Measurements from ENCODE around the gene CDH4.

The CDH4 gene

GRCh38 chr20:61753987-61754956 lies 502.2 kb downstream of the CDH4 start:
- DNase-seq (ENCODE audit: low read depth): no peak

DNA sequence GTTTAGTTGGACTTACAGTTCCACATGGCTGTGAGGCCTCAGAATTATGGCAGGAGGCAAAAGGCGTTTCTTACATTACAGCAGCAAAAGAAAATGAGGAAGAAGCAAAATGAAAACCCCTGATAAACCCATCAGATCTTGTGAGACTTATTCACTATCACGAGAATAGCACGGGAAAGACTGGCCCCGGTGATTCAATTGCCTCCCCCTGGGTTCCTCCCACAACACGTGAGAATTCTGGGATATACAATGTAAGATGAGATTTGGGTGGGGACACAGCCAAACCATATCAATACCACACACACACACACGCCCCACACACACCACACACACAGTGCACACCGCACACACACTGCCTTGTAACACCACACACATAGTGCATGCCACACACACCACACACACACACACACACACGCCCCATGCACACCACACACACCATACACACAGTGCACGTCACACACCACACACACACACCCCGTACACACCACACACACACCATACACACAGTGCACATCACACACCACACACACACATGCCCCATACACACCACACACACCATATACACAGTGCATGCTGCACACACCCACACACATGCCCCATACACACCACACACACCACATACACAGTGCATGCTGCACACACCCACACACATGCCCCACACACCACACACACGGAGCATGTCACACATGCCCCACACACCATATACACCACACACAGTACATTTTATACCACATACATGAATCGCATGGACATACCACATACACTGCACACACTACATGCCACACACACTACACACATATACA lies 503.1 kb downstream of the CDH4 start:
- no peak for DNase-seq (ENCODE audit: low read depth)

GRCh38 chr20:61755971-61756845 lies 504.1 kb downstream of the CDH4 start:
- DNase-seq (ENCODE audit: low read depth): no peak

DNA sequence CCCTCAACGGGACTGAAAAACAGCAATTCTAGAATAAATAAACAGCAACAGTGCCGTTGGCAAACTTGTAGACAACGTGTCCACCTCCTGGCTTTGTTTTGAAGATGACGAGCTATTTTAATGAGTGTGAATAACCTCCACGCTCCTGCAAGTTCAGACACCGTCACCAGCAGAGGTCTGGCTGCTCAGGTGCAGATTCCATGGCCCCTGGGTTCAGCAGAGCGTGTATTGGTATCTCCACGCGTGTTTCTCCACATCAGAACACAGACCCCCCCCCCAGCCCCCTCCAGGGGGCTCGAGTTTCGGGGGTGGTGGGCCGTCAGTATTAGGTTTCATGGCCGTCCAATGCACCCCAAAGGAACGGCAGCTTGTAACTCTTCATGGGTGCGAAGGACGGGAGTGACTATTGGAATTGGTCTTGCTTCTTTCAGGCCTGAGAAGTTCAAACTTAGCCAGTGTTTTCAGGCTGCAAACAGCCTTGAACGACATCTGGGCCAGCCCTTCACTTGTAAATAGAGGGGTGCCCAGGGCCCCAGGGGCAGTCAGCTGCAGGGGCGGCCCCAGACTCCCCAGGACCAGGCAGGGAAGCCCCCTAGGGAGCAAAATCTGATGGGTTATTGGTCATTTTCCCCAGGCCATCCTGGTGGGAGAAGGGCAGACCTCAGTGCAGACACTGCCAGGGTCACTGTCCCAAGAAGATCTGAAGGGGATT lies 505.1 kb downstream of the CDH4 start:
- no peak for DNase-seq (ENCODE audit: low read depth)

DNA sequence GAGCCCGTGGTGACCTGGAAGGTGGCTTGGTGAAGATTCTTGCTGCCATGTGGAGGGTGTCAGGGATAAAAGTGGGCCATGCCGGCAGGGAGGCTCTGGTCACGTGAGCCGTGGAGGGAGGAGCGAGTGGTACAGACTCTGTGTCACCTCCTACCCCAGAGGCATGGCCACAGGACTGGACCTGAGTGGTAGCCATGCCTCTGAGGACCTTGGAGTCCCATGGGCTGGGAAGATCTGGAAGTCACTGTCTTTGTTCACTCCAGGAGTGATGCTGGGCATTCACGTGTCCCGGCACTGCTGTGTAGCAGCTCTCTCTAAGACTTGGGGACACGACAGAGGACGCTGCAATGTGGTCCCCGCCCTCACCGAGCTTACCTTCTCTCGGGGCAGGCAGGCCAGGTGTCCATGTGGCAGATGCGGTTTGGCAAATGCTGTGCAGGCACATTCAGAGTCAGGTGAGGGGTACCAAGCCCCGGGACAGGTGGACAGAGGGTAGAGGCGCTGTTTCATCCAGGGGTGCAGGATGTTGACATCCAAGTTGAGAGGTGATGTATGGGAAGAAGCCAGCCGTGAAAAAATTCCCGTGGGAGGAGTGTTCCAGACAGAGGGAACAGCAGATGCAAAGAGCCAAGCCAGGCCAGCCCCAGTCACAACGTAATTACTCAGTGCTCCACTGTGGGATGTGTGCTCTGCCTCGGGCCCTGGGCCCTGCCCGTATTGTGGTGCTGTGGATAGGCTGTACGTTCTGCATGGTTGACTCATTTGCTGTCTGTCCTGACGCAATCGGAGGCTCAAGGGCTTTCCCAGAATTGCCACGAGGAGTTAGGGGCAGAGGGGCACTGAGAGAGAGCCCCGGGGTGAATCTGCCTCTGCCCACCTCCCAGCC lies 505.9 kb downstream of the CDH4 start:
- DNase-seq (ENCODE audit: low read depth): no peak

GRCh38 chr20:61758564-61759200 lies 506.6 kb downstream of the CDH4 start:
- no peak for DNase-seq (ENCODE audit: low read depth)

GRCh38 chr20:61759286-61760065 lies 507.4 kb downstream of the CDH4 start:
- DNase-seq (ENCODE audit: low read depth): no peak

- no peak for DNase-seq (ENCODE audit: low read depth)
Observed at GRCh38 chr20:61760321-61760720, 508.3 kb downstream of the CDH4 start.

DNA sequence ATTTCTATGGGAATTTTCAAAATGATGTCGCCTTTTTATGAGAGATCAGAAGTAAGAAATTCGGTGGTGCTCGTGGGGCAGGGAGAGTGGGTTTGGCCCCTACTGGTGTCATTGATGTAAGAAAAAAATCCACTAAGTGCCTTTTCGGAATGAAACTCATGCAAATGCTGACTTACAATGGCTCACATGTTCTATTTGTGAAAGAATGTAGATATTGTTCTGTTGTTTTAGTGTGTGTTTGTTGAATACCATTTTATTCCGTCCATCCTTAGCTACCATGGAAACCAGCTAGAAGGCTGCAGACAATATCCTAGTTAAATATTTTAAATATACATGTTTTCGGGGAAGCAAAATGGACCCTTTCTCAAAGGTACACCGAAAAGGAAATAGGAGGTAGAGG lies 508.7 kb downstream of the CDH4 start:
- no peak for DNase-seq (ENCODE audit: low read depth)

DNA sequence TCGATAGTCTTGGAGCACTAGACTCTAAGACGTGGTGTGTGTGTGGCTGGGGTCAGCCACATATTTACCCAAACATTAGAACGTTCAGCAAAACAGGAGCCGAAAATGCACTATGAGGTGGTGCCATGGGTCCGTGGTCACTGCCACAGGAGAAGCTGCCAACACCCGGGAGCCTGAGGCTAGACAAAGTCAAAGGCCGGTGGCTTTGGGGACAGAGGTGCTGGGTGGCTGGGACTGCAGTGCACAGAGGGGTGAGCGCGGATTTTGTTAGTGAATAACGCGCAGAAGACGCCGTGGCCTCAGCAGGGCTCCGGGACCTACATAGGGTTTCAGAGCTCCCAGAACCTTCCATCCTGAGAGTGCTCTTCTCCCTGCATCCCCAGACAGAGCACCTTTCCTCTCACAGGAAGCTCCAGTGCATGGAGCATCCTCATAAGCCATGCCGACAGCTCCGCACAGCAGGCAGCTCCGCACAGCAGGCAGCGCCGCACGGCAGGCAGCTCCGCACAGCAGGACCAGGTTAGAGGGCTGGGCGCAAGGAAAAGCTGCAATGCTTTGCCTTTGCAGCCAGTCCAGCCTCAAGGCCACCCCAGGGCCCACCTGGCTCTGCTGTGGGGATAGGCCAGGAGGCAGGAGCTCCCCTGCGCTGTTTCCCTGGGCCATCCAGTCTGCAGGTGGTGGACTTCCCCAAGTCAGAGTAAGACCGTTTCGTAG lies 509.5 kb downstream of the CDH4 start:
- no peak for DNase-seq (ENCODE audit: low read depth)

GRCh38 chr20:61762167-61762710 lies 510.2 kb downstream of the CDH4 start:
- DNase-seq (ENCODE audit: low read depth): no peak

GRCh38 chr20:61762886-61763739 lies 511.1 kb downstream of the CDH4 start:
- no peak for DNase-seq (ENCODE audit: low read depth)

GRCh38 chr20:61763740-61764400 lies 511.8 kb downstream of the CDH4 start:
- DNase-seq (ENCODE audit: low read depth): no peak

- DNase-seq (ENCODE audit: low read depth): no peak
Observed at GRCh38 chr20:61764471-61765025, 512.5 kb downstream of the CDH4 start.

GRCh38 chr20:61765081-61765870 lies 513.2 kb downstream of the CDH4 start:
- no peak for DNase-seq (ENCODE audit: low read depth)
